Activated B cell treated with CpG ODN at 0.5 μM for 24 hours (primary cell): ENCODE data around the gene OLAH. TPM values are rescaled to one million over a fixed set of nuclear protein-coding genes. Genes with fewer than 3 reads are reported as not detected.

Experiments used
- ATAC-seq: fragments of 200-7000 bp; cut with Tn5 transposase; one replicate; pipeline ENCODE4 v1.10.0; 2021; ENCODE audit warnings: low read depth, mild to moderate bottlenecking, moderate library complexity
- CTCF ChIA-PET: fragments of 350-600 bp; sonication (Branson Sonifier 250); formaldehyde crosslinking; loops from one replicate; lab custom pipeline; 2021; ENCODE audit warnings: antibody characterized with exemption; lab: Charles Lee
- POLR2A ChIA-PET: fragments of 350-600 bp; sonication (Branson Sonifier 250); formaldehyde crosslinking; loops from one replicate; lab custom pipeline; 2021; ENCODE audit warnings: antibody characterized with exemption; lab: Charles Lee
- DNase-seq: peaks from one replicate; pipeline ENCODE4 v3.0.0; 2022
- H3K27ac Mint-ChIP-seq: one replicate; pipeline ENCODE4 v1.8.0; 2020; ENCODE audit warnings: mixed read lengths
- H3K27me3 Mint-ChIP-seq: one replicate; pipeline ENCODE4 v1.8.0; 2021; ENCODE audit warnings: mixed read lengths
- H3K36me3 Mint-ChIP-seq: one replicate; pipeline ENCODE4 v1.8.0; 2021; ENCODE audit warnings: low read depth, mixed read lengths
- H3K4me1 Mint-ChIP-seq: one replicate; pipeline ENCODE4 v1.8.0; 2021; ENCODE audit warnings: mixed read lengths
- H3K4me3 Mint-ChIP-seq: one replicate; pipeline ENCODE4 v1.8.0; 2020; ENCODE audit warnings: mild to moderate bottlenecking, mixed read lengths
- H3K9me3 Mint-ChIP-seq: one replicate; pipeline ENCODE4 v1.8.0; 2020; ENCODE audit warnings: mixed read lengths
- CTCF ChIP-seq: fragments of 200-600 bp; IDR thresholded peaks from one replicate; pipeline ENCODE4 v1.8.0; 2022; ENCODE audit warnings: antibody characterized with exemption, mild to moderate bottlenecking
- intact Hi-C: fragments of 100-400 bp; cut with micrococcal nuclease; formaldehyde crosslinking; loops from one replicate; pipeline ENCODE4 v1.15.1; 2024
- total RNA-seq: library from RNA; stranded (reverse); gene quantifications from 2 replicates; pipeline ENCODE4 v1.2.3, GENCODE V29; 2022

The OLAH gene
- total RNA-seq, 1 donor from 2014 or later, result not detected

- ChIA-PET CTCF (no interaction called here), POLR2A (no interaction called here)
- TF ChIP-seq CTCF, result no peak
- H3K4me3 Mint-ChIP-seq, result no peak overlapping the region
- no peaks in the 10 kb centered on the region for H3K9me3 Mint-ChIP-seq
- no peak overlapping the region for H3K27ac Mint-ChIP-seq
- peaks cover 1% of the 10 kb centered on the region for H3K27me3 Mint-ChIP-seq
- intact Hi-C loops, result no loop called here
- peaks cover 2% of the 10 kb centered on the region for H3K4me1 Mint-ChIP-seq
- DNase-seq (no peak), ATAC-seq (no peak)
- H3K36me3 Mint-ChIP-seq, result no peaks in the 10 kb centered on the region
These were observed 47.7 kb downstream of the OLAH start for GRCh38 chr10:15091418-15091817.

- no peak for TF ChIP-seq CTCF
- Mint-ChIP-seq H3K36me3 (peaks cover 5% of the 10 kb centered on the region), H3K4me3 (no peak overlapping the region), H3K9me3 (no peaks in the 10 kb centered on the region), H3K27me3 (peaks cover 1% of the 10 kb centered on the region), H3K27ac (no peak overlapping the region), H3K4me1 (peaks cover 12% of the 10 kb centered on the region)
- ChIA-PET CTCF (no interaction called here), POLR2A (no interaction called here)
- intact Hi-C loops, result no loop called here
- ATAC-seq, result no peak
- DNase-seq, result no peak
These were observed 49.2 kb downstream of the OLAH start for GRCh38 chr10:15092855-15093408.

GRCh38 chr10:15096661-15097010 is 52.9 kb downstream of the OLAH start:
- no peaks in the 10 kb centered on the region for H3K9me3 Mint-ChIP-seq
- peak; percentile 21 for ATAC-seq
- H3K27me3 Mint-ChIP-seq, result no peaks in the 10 kb centered on the region
- peak overlapping the region; percentile 96 for H3K4me3 Mint-ChIP-seq
- H3K36me3 Mint-ChIP-seq, result peaks cover 24% of the 10 kb centered on the region
- DNase-seq, result no peak
- peaks cover 26% of the 10 kb centered on the region for H3K4me1 Mint-ChIP-seq
- ChIA-PET POLR2A (interaction anchor here (0.6 to 1.5 kb wide), 3 partner anchors 10 to 1987 kb away, joined by 3 to 6 read pairs (median 4); no protein-coding TSS in a partner anchor), CTCF (interaction anchor here (2.1 kb wide), 1 partner anchor 10 kb away, joined by 7 read pairs; no protein-coding TSS in a partner anchor)
- TF ChIP-seq CTCF, result no peak
- H3K27ac Mint-ChIP-seq, result peak overlapping the region; percentile 93
- intact Hi-C loops, result loop anchor here (1.0 to 5.0 kb wide), 9 partner anchors 8 to 1734 kb away; partner anchors contain the start of genes ACBD7, CDNF, HSPA14 and MEIG1

GRCh38 chr10:15097011-15097812 is 53.5 kb downstream of the OLAH start, which contains the start of gene RPP38:
RPP38 (plus strand) TSS chr10:15097355; CDS start chr10:15103315, 5,960 bp downstream.
- no peaks in the 10 kb centered on the region for H3K27me3 Mint-ChIP-seq
- peaks cover 29% of the 10 kb centered on the region for H3K4me1 Mint-ChIP-seq
- H3K36me3 Mint-ChIP-seq, result peaks cover 30% of the 10 kb centered on the region
- peak within 1 kb of the TSS; percentile 93 for H3K27ac Mint-ChIP-seq
- H3K9me3 Mint-ChIP-seq, result no peaks in the 10 kb centered on the region
- DNase-seq (peak; percentile 97), ATAC-seq (peak; percentile 83)
- TF ChIP-seq CTCF, result no peak
- H3K4me3 Mint-ChIP-seq, result peak within 1 kb of the TSS; percentile 96
- CTCF ChIA-PET, result interaction anchor here (2.1 kb wide), 1 partner anchor 9 kb away, joined by 7 read pairs; no protein-coding TSS in a partner anchor
- POLR2A ChIA-PET, result interaction anchor here (1.0 to 1.5 kb wide), 8 partner anchors 9 to 1797 kb away, joined by 3 to 13 read pairs (median 4); partner anchors contain the start of genes NMT2 and PHYH
- intact Hi-C loops, result loop anchor here (1.0 to 5.0 kb wide), 9 partner anchors 9 to 1735 kb away; partner anchors contain the start of genes ACBD7, CDNF, HSPA14 and MEIG1

- DNase-seq, result no peak
- H3K36me3 Mint-ChIP-seq, result peaks cover 52% of the 10 kb centered on the region
- no peak overlapping the region for H3K4me3 Mint-ChIP-seq
- intact Hi-C loops, result loop anchor here (5.0 to 10.0 kb wide), 4 partner anchors 348 to 1738 kb away; no protein-coding TSS in a partner anchor
- no peak for TF ChIP-seq CTCF
- peaks cover 29% of the 10 kb centered on the region for H3K4me1 Mint-ChIP-seq
- H3K27me3 Mint-ChIP-seq, result no peaks in the 10 kb centered on the region
- H3K27ac Mint-ChIP-seq, result no peak overlapping the region
- ATAC-seq, result no peak
- ChIA-PET POLR2A (no interaction called here), CTCF (interaction anchor here (0.8 to 1.1 kb wide), 2 partner anchors 16 to 128 kb away, joined by 4 to 5 read pairs; no protein-coding TSS in a partner anchor)
- H3K9me3 Mint-ChIP-seq, result no peaks in the 10 kb centered on the region
These were observed 56.1 kb downstream of the OLAH start for GRCh38 chr10:15099886-15100285.
